Measurements from ENCODE around the gene SCN2B. TPM values are rescaled to one million over a fixed set of nuclear protein-coding genes. Genes with fewer than 3 reads are reported as not detected.

The SCN2B gene
- total RNA-seq, 1 donor from 2014 or later = 5.8 TPM

GRCh38 chr11:118132385-118133151 is 43.9 kb downstream of the SCN2B start:
- no peak for DNase-seq

- no peak for DNase-seq
Observed at GRCh38 chr11:118129471-118130172, 46.8 kb downstream of the SCN2B start.

GRCh38 chr11:118128721-118129470 is 47.5 kb downstream of the SCN2B start:
- no peak for DNase-seq

GRCh38 chr11:118128310-118128709 is 48.1 kb downstream of the SCN2B start:
- no peak for DNase-seq

- DNase-seq = no peak
Observed at GRCh38 chr11:118126082-118126838, 50.2 kb downstream of the SCN2B start.

- DNase-seq = no peak
Observed at GRCh38 chr11:118124929-118125535, 51.4 kb downstream of the SCN2B start.

GRCh38 chr11:118120793-118121192 is 55.6 kb downstream of the SCN2B start:
- DNase-seq = no peak

GRCh38 chr11:118117790-118118601 is 58.4 kb downstream of the SCN2B start:
- no peak for DNase-seq

- DNase-seq = no peak
Observed at GRCh38 chr11:118115048-118115447, 61.4 kb downstream of the SCN2B start.

GRCh38 chr11:118114266-118114665 is 62.2 kb downstream of the SCN2B start:
- no peak for DNase-seq

GRCh38 chr11:118112711-118113430 is 63.6 kb downstream of the SCN2B start:
- DNase-seq = no peak

Small RNAs within 50 kb of the gene (small RNA-seq; reads per million reads assigned to genes)
- not detected for gene HSPE1P18

Other genes starting within 250 kb of the SCN2B start
- gene TMPRSS13, start 247.2 kb downstream of the SCN2B start, total RNA-seq = 0.47 TPM
- gene IL10RA, start 190.2 kb downstream of the SCN2B start, total RNA-seq = 6.7 TPM
- not detected for gene TMPRSS4, start 99.6 kb downstream of the SCN2B start, total RNA-seq
- not detected for gene SMIM35, start 89.7 kb downstream of the SCN2B start, total RNA-seq
- gene SCN4B, start 23.8 kb downstream of the SCN2B start, total RNA-seq = 12.2 TPM
- 1.2 TPM for gene JAML, start 48.4 kb upstream of the SCN2B start, total RNA-seq
- gene MPZL3, start 75.7 kb upstream of the SCN2B start, total RNA-seq = 1.6 TPM
- 1.4 TPM for gene MPZL2, start 87.7 kb upstream of the SCN2B start, total RNA-seq
- not detected for gene CD3E, start 128.1 kb upstream of the SCN2B start, total RNA-seq
- gene CD3D, start 166.1 kb upstream of the SCN2B start, total RNA-seq = not detected
- gene CD3G, start 167.7 kb upstream of the SCN2B start, total RNA-seq = not detected
- 59.7 TPM for gene UBE4A, start 183.0 kb upstream of the SCN2B start, total RNA-seq
- 67.4 TPM for gene ATP5MG, start 225.0 kb upstream of the SCN2B start, total RNA-seq